OCI-LY1 (cell line): ENCODE measurements around the gene RGS8.

Experiments
- CTCF ChIP-seq: fragments of 200-600 bp; sonication (generic), shearing (Covaris generic); IDR thresholded peaks from 2 replicates; pipeline ENCODE4 v1.5.1; 2017; ENCODE audit warnings: mild to moderate bottlenecking, antibody characterized with exemption, low read length, moderate library complexity, mixed read lengths
- EZH2 ChIP-seq: fragments of 200-600 bp; sonication (generic), shearing (Covaris generic); IDR thresholded peaks from 2 replicates; pipeline ENCODE4 v1.8.0; 2017; ENCODE audit warnings: borderline replicate concordance, mixed run types, mild to moderate bottlenecking, antibody characterized with exemption, low read length, moderate library complexity, mixed read lengths

DNA sequence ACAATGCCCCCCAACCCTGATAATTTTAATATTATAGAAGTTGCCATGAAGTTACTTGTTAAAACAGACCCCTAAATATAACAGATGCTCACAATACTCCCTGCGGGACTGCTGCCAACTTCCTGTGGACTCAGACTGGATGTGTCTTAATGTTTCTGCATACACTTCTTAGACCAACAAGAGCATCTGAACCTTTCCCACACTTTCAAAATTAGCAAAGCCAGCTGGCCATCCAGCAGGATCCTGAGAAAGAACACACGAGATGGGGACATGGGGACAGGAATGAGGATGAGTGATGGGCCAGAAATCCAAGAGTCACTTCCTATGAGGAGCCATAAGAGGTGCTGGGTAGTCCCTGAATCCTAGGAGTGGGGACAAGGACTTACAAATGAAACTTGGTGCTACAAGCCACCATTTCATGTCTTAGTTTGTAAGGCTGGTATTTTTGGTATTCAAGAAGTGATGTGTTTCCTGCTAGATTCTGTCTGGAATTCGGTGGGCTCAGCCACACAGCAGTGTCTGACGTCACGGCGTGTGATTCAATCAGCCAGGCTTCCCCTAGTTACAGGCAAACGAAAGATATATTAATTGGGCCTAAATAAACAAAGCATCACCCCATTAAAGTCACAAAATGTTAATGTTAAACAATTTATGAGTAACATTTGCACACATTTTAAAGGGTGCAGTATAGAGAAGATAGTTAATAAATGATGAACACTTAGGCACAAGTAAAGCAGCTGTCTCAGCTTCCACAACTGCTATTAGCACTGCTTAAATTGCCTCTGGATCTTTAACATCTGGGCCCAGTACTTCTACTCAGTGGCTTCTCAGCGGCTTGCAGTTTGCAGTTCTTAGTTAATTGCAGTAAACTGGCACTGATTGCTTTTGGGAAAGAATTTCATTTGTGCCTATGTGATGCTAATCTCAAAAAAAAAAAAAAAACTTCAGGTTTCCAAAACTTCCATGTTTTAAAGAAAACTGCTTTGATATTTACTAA lies 41.2 kb upstream of the RGS8 start:
- TF ChIP-seq CTCF (no peak), EZH2 (no peak)
